HepG2 (cell line): ENCODE data around the gene FGGY.

Experiments
- RFX1 ChIP-seq: fragments of 450-650 bp; IDR thresholded peaks from 2 replicates; pipeline ENCODE4 v1.6.1; 2017
- ZBTB3 ChIP-seq: sonication (generic); formaldehyde crosslinking; IDR thresholded peaks from 2 replicates; pipeline ENCODE4 v1.4.0; 2020; ENCODE audit warnings: low read depth, mild to moderate bottlenecking, moderate library complexity, missing genetic modification reagents, borderline replicate concordance
- ZNF720 ChIP-seq: sonication (generic); formaldehyde crosslinking; IDR thresholded peaks from 2 replicates; pipeline ENCODE4 v1.4.0; 2020; ENCODE audit warnings: missing genetic modification reagents

DNA sequence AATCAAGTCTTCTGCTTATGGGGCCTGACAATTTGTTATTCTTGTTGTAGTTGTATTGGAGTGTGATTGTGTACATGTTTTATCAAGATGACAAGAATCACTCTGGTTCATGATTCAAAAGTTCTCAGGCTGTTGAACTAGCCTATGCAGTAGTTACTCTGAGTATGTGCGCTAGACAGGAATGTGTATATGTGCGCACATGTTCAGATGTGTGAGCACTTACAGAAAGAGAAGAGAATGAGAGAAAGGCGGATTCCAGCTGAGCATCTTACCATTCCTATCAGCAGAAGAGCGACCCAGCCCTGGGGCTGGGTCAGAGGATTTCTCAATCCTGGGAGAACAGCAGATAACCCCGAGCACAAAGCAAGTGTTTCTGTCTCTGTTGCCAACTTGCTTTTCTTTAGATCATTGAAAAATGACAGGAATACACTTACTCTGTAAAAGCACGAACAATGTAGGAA is 407.1 kb downstream of the FGGY start:
- TF ChIP-seq ZNF720 (CRISPR knock-in tag): no peak
- TF ChIP-seq RFX1: no peak
- TF ChIP-seq ZBTB3 (CRISPR knock-in tag): no peak
